CD8-positive, alpha-beta memory T cell (primary cell): Measurements from ENCODE around the gene RPS6KA2. TPM values are rescaled to one million over a fixed set of nuclear protein-coding genes. Genes with fewer than 3 reads are reported as not detected.

ENCODE experiments used
- CTCF ChIA-PET: fragments of 350-600 bp; sonication (Branson Sonifier 250); formaldehyde crosslinking; loops from one replicate; lab custom pipeline; 2021; ENCODE audit warnings: antibody characterized with exemption; lab: Charles Lee
- POLR2A ChIA-PET: fragments of 350-600 bp; sonication (Branson Sonifier 250); formaldehyde crosslinking; loops from one replicate; lab custom pipeline; 2021; ENCODE audit warnings: antibody characterized with exemption; lab: Charles Lee
- DNase-seq, 5 donors: peaks; one replicate each; pipeline versions ENCODE4 v3.0.0 to v3.0.0-alpha.2; 2020 to 2022; ENCODE audit warnings: mixed read lengths in 1 of 5
- H3K27ac ChIP-seq: one replicate; pipeline ENCODE4 v1.7.0; 2013; ENCODE audit warnings: low read depth, mild to moderate bottlenecking, low read length, moderate library complexity
- H3K27me3 ChIP-seq: 2 replicates; pipeline ENCODE4 v1.7.0; 2013; ENCODE audit warnings: low read length, mild to moderate bottlenecking; ENCODE audit not compliant: insufficient read depth, poor library complexity, severe bottlenecking
- H3K36me3 ChIP-seq: 2 replicates; pipeline ENCODE4 v1.7.0; 2013; ENCODE audit warnings: mild to moderate bottlenecking, low read length, moderate library complexity; ENCODE audit not compliant: insufficient read depth
- H3K4me1 ChIP-seq: 2 replicates; pipeline ENCODE4 v1.7.0; 2013; ENCODE audit warnings: mild to moderate bottlenecking, low read length, moderate library complexity; ENCODE audit not compliant: insufficient read depth
- H3K4me3 ChIP-seq: 2 replicates; pipeline ENCODE4 v1.7.0; 2013; ENCODE audit warnings: mild to moderate bottlenecking, low read length
- H3K9me3 ChIP-seq: 2 replicates; pipeline ENCODE4 v1.7.0; 2013; ENCODE audit warnings: mild to moderate bottlenecking, low read length
- H3K27ac Mint-ChIP-seq, 8 donors: one replicate each; pipeline ENCODE4 v1.8.0; 2020 to 2021; ENCODE audit warnings: mixed read lengths in 8 of 8, mild to moderate bottlenecking in 6 of 8, inconsistent platforms in 3 of 8, moderate library complexity in 3 of 8
- H3K27me3 Mint-ChIP-seq, 2 donors: one replicate each; pipeline ENCODE4 v1.8.0; 2020 to 2021; ENCODE audit warnings: mixed read lengths in 2 of 2, mild to moderate bottlenecking in 1 of 2, moderate library complexity in 1 of 2
- H3K36me3 Mint-ChIP-seq, 3 donors: one replicate each; pipeline ENCODE4 v1.8.0; 2020 to 2021; ENCODE audit warnings: mixed read lengths in 3 of 3, inconsistent platforms in 1 of 3, mild to moderate bottlenecking in 1 of 3
- H3K4me1 Mint-ChIP-seq, 3 donors: one replicate each; pipeline ENCODE4 v1.8.0; 2020 to 2021; ENCODE audit warnings: mixed read lengths in 3 of 3, inconsistent platforms in 1 of 3, mild to moderate bottlenecking in 1 of 3
- H3K4me3 Mint-ChIP-seq, 7 donors: one replicate each; pipeline ENCODE4 v1.8.0; 2020 to 2021; ENCODE audit warnings: mixed read lengths in 7 of 7, mild to moderate bottlenecking in 6 of 7, moderate library complexity in 4 of 7, inconsistent platforms in 2 of 7
- H3K9me3 Mint-ChIP-seq, 5 donors: one replicate each; pipeline ENCODE4 v1.8.0; 2020 to 2022; ENCODE audit warnings: mixed read lengths in 5 of 5, mild to moderate bottlenecking in 3 of 5, moderate library complexity in 2 of 5, inconsistent platforms in 1 of 5
- polyA plus RNA-seq: library from polyadenylated mRNA; unstranded; fragments of 300-500 nt; fragmentation: Illumina TruSeq; gene quantifications from one replicate; pipeline ENCODE4 v1.2.3, GENCODE V29; 2021
- total RNA-seq, 2 experiments: library from RNA; stranded (reverse); gene quantifications; one replicate each; pipeline ENCODE4 v1.2.3, GENCODE V29; 2021

RPS6KA2 gene
- total and polyA plus RNA-seq, 3 experiments from 2014 or later: 3.6 to 4.7 (median 4.6) TPM

GRCh38 chr6:166449641-166450040 is 177.4 kb downstream of the RPS6KA2 start:
- peaks cover 3 to 11% (median 3%) of the 10 kb centered on the region in 3 donors for H3K36me3 Mint-ChIP-seq
- no peaks in the 10 kb centered on the region for H3K4me1 ChIP-seq
- no peaks in the 10 kb centered on the region for H3K27me3 ChIP-seq
- no peaks in the 10 kb centered on the region for H3K9me3 Mint-ChIP-seq
- no peak for DNase-seq
- peak overlapping the region in 1 of 8 donors; percentile 36 for H3K27ac Mint-ChIP-seq
- H3K9me3 ChIP-seq: no peaks in the 10 kb centered on the region
- H3K4me1 Mint-ChIP-seq: no peaks in the 10 kb centered on the region
- no peak overlapping the region for H3K27ac ChIP-seq
- CTCF ChIA-PET: no interaction called here
- no peak overlapping the region for H3K4me3 ChIP-seq
- no peaks in the 10 kb centered on the region for H3K36me3 ChIP-seq
- peaks cover 0 to 9% of the 10 kb centered on the region in 2 donors for H3K27me3 Mint-ChIP-seq
- no peak overlapping the region for H3K4me3 Mint-ChIP-seq
- POLR2A ChIA-PET: no interaction called here

GRCh38 chr6:166449036-166449435 is 178.0 kb downstream of the RPS6KA2 start:
- no peak overlapping the region for H3K27ac Mint-ChIP-seq
- peaks cover 0 to 13% of the 10 kb centered on the region in 2 donors for H3K27me3 Mint-ChIP-seq
- peaks cover 3 to 11% (median 4%) of the 10 kb centered on the region in 3 donors for H3K36me3 Mint-ChIP-seq
- no peak overlapping the region for H3K4me3 Mint-ChIP-seq
- no peaks in the 10 kb centered on the region for H3K4me1 Mint-ChIP-seq
- Histone ChIP-seq H3K27ac (no peak overlapping the region), H3K9me3 (no peaks in the 10 kb centered on the region), H3K4me1 (no peaks in the 10 kb centered on the region), H3K27me3 (no peaks in the 10 kb centered on the region), H3K36me3 (no peaks in the 10 kb centered on the region), H3K4me3 (no peak overlapping the region)
- ChIA-PET POLR2A (no interaction called here), CTCF (interaction anchor here (1.0 kb wide), 1 partner anchor 14 kb away, joined by 3 read pairs; no protein-coding TSS in a partner anchor)
- no peak for DNase-seq
- H3K9me3 Mint-ChIP-seq: no peaks in the 10 kb centered on the region

GRCh38 chr6:166448432-166448831 is 178.6 kb downstream of the RPS6KA2 start:
- H3K9me3 Mint-ChIP-seq: no peaks in the 10 kb centered on the region
- Histone ChIP-seq H3K9me3 (no peaks in the 10 kb centered on the region), H3K36me3 (no peaks in the 10 kb centered on the region), H3K4me1 (no peaks in the 10 kb centered on the region), H3K27ac (no peak overlapping the region), H3K27me3 (no peaks in the 10 kb centered on the region), H3K4me3 (no peak overlapping the region)
- ChIA-PET POLR2A (no interaction called here), CTCF (interaction anchor here (0.9 to 1.4 kb wide), 3 partner anchors 8 to 32 kb away, joined by 3 read pairs; no protein-coding TSS in a partner anchor)
- H3K4me3 Mint-ChIP-seq: no peak overlapping the region
- peaks cover 3 to 11% (median 4%) of the 10 kb centered on the region in 3 donors for H3K36me3 Mint-ChIP-seq
- H3K27me3 Mint-ChIP-seq: peaks cover 0 to 13% of the 10 kb centered on the region in 2 donors
- no peaks in the 10 kb centered on the region for H3K4me1 Mint-ChIP-seq
- H3K27ac Mint-ChIP-seq: peak overlapping the region in 1 of 8 donors; percentile 30
- no peak for DNase-seq

GRCh38 chr6:166446567-166447065 is 180.4 kb downstream of the RPS6KA2 start:
- H3K36me3 Mint-ChIP-seq: peaks cover 3 to 6% (median 4%) of the 10 kb centered on the region in 3 donors
- Histone ChIP-seq H3K36me3 (no peaks in the 10 kb centered on the region), H3K4me1 (no peaks in the 10 kb centered on the region), H3K27me3 (no peaks in the 10 kb centered on the region), H3K9me3 (no peaks in the 10 kb centered on the region), H3K4me3 (no peak overlapping the region), H3K27ac (no peak overlapping the region)
- DNase-seq: no peak
- CTCF ChIA-PET: interaction anchor here (0.9 kb wide), 1 partner anchor 9 kb away, joined by 3 read pairs; no protein-coding TSS in a partner anchor
- H3K4me1 Mint-ChIP-seq: no peaks in the 10 kb centered on the region
- no peak overlapping the region for H3K4me3 Mint-ChIP-seq
- no peaks in the 10 kb centered on the region for H3K9me3 Mint-ChIP-seq
- H3K27me3 Mint-ChIP-seq: peaks cover 0 to 18% of the 10 kb centered on the region in 2 donors
- POLR2A ChIA-PET: no interaction called here
- peak overlapping the region in 1 of 8 donors; percentile 2 for H3K27ac Mint-ChIP-seq

- H3K27me3 ChIP-seq: no peaks in the 10 kb centered on the region
- H3K36me3 ChIP-seq: no peaks in the 10 kb centered on the region
- H3K4me1 ChIP-seq: no peaks in the 10 kb centered on the region
- CTCF ChIA-PET: interaction anchor here (0.9 kb wide), 1 partner anchor 10 kb away, joined by 3 read pairs; no protein-coding TSS in a partner anchor
- peaks cover 3 to 6% (median 4%) of the 10 kb centered on the region in 3 donors for H3K36me3 Mint-ChIP-seq
- no peak overlapping the region for H3K27ac ChIP-seq
- no peaks in the 10 kb centered on the region for H3K9me3 ChIP-seq
- H3K4me3 Mint-ChIP-seq: no peak overlapping the region
- no peaks in the 10 kb centered on the region for H3K9me3 Mint-ChIP-seq
- no peak overlapping the region for H3K27ac Mint-ChIP-seq
- no peak for DNase-seq
- peaks cover 0 to under 1% (median 0%) of the 10 kb centered on the region in 3 donors for H3K4me1 Mint-ChIP-seq
- POLR2A ChIA-PET: no interaction called here
- H3K4me3 ChIP-seq: no peak overlapping the region
- H3K27me3 Mint-ChIP-seq: peaks cover 2 to 18% of the 10 kb centered on the region in 2 donors
Measured at GRCh38 chr6:166446146-166446545, 180.9 kb downstream of the RPS6KA2 start.

GRCh38 chr6:166444446-166444845 is 182.6 kb downstream of the RPS6KA2 start:
- Histone ChIP-seq H3K4me3 (no peak overlapping the region), H3K4me1 (no peaks in the 10 kb centered on the region), H3K9me3 (no peaks in the 10 kb centered on the region), H3K36me3 (no peaks in the 10 kb centered on the region), H3K27ac (no peak overlapping the region), H3K27me3 (no peaks in the 10 kb centered on the region)
- Mint-ChIP-seq H3K9me3 (no peaks in the 10 kb centered on the region), H3K4me3 (no peak overlapping the region), H3K4me1 (peaks cover 8 to 9% (median 8%) of the 10 kb centered on the region in 3 donors), H3K27me3 (peaks cover 2 to 22% of the 10 kb centered on the region in 2 donors), H3K27ac (no peak overlapping the region), H3K36me3 (peaks cover 3 to 6% (median 4%) of the 10 kb centered on the region in 3 donors)
- CTCF ChIA-PET: interaction anchor here (1.2 kb wide), 1 partner anchor 9 kb away, joined by 4 read pairs; no protein-coding TSS in a partner anchor
- POLR2A ChIA-PET: no interaction called here
- no peak for DNase-seq

GRCh38 chr6:166443166-166443565 is 183.9 kb downstream of the RPS6KA2 start:
- Mint-ChIP-seq H3K27me3 (peaks cover 2 to 22% of the 10 kb centered on the region in 2 donors), H3K4me1 (peaks cover 12 to 15% (median 13%) of the 10 kb centered on the region in 3 donors), H3K4me3 (no peak overlapping the region), H3K9me3 (no peaks in the 10 kb centered on the region), H3K27ac (no peak overlapping the region), H3K36me3 (peaks cover 3 to 6% (median 4%) of the 10 kb centered on the region in 3 donors)
- Histone ChIP-seq H3K27me3 (no peaks in the 10 kb centered on the region), H3K9me3 (no peaks in the 10 kb centered on the region), H3K4me1 (no peaks in the 10 kb centered on the region), H3K4me3 (no peak overlapping the region), H3K36me3 (no peaks in the 10 kb centered on the region), H3K27ac (no peak overlapping the region)
- CTCF ChIA-PET: no interaction called here
- no peak for DNase-seq
- POLR2A ChIA-PET: interaction anchor here (0.7 kb wide), 1 partner anchor 192 kb away, joined by 3 read pairs; no protein-coding TSS in a partner anchor

- ChIA-PET POLR2A (no interaction called here), CTCF (interaction anchor here (1.3 to 1.4 kb wide), 2 partner anchors 14 to 16 kb away, joined by 3 read pairs; no protein-coding TSS in a partner anchor)
- Histone ChIP-seq H3K36me3 (no peaks in the 10 kb centered on the region), H3K4me1 (no peaks in the 10 kb centered on the region), H3K27ac (no peak overlapping the region), H3K9me3 (no peaks in the 10 kb centered on the region), H3K4me3 (no peak overlapping the region), H3K27me3 (no peaks in the 10 kb centered on the region)
- Mint-ChIP-seq H3K27ac (no peak overlapping the region), H3K27me3 (peaks cover 2 to 22% of the 10 kb centered on the region in 2 donors), H3K4me3 (no peak overlapping the region), H3K4me1 (peaks cover 16 to 21% (median 20%) of the 10 kb centered on the region in 3 donors), H3K9me3 (no peaks in the 10 kb centered on the region), H3K36me3 (peaks cover 0 to 4% (median 1%) of the 10 kb centered on the region in 3 donors)
- DNase-seq: no peak
Measured at GRCh38 chr6:166442131-166442685, 184.8 kb downstream of the RPS6KA2 start.
